Mucosa of rectum (tissue), 2 donors: ENCODE results near the gene KLRC3.
"Not testable (repeated sequence)": the region's sequence is repeated elsewhere in the genome, so short reads cannot be mapped to it uniquely, and the experiment has no call there.

Source experiments
- H3K27ac ChIP-seq, 2 donors: one replicate each; pipeline ENCODE4 v1.7.0; 2013; ENCODE audit warnings: inconsistent platforms in 2 of 2, low read depth in 2 of 2, low read length in 2 of 2
- H3K27me3 ChIP-seq, 2 donors: one replicate each; pipeline ENCODE4 v1.7.0; 2013; ENCODE audit warnings: low read length in 2 of 2; ENCODE audit not compliant: control insufficient read depth in 2 of 2, insufficient read depth in 2 of 2
- H3K36me3 ChIP-seq, 2 donors: one replicate each; pipeline ENCODE4 v1.7.0; 2013; ENCODE audit warnings: low read length in 2 of 2; ENCODE audit not compliant: control insufficient read depth in 2 of 2, insufficient read depth in 2 of 2
- H3K4me1 ChIP-seq, 2 donors: one replicate each; pipeline ENCODE4 v1.7.0; 2013; ENCODE audit warnings: low read length in 2 of 2, mild to moderate bottlenecking in 1 of 2; ENCODE audit not compliant: control insufficient read depth in 2 of 2, insufficient read depth in 2 of 2
- H3K4me3 ChIP-seq, 2 donors: one replicate each; pipeline ENCODE4 v1.7.0; 2013; ENCODE audit warnings: low read length in 2 of 2
- H3K9ac ChIP-seq, 2 donors: one replicate each; pipeline ENCODE4 v1.7.0; 2013; ENCODE audit warnings: low read length in 2 of 2, low read depth in 1 of 2, mild to moderate bottlenecking in 1 of 2
- H3K9me3 ChIP-seq, 2 donors: one replicate each; pipeline ENCODE4 v1.7.0; 2013; ENCODE audit warnings: low read length in 2 of 2; ENCODE audit not compliant: control insufficient read depth in 2 of 2
- donor health status: healthy.
- donor health status: Normal muscosa, but diverticular disease.

The KLRC3 gene

DNA sequence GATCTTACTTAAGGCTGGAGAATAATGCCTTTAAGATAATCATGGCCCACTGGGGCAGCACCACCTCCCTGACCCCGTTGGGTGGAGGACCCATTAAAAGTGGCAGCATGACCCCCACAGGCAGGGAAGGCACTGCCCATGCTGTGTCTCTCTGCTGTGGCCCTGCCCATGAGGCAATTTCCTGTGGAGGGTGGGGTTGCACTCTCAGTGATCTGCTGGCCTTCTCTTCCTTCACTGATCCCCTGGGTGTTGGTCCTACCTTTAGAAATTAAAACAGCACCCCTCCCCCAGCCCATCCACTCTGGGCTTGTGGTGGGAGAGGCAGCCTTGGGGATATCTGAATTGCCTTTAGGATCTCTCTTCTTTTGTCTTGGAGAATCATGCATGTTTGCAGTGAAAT is 47.8 kb downstream of the KLRC3 start:
- Histone ChIP-seq H3K27ac (peak overlapping the region; percentile 82 to 83), H3K9ac (peak overlapping the region in 1 of 2 donors; percentile 5), H3K4me3 (peak overlapping the region; percentile 0 to 48), H3K36me3 (no peaks in the 10 kb centered on the region), H3K4me1 (peaks cover 7 to 9% of the 10 kb centered on the region in 2 donors), H3K9me3 (no peaks in the 10 kb centered on the region), H3K27me3 (no peaks in the 10 kb centered on the region)

DNA sequence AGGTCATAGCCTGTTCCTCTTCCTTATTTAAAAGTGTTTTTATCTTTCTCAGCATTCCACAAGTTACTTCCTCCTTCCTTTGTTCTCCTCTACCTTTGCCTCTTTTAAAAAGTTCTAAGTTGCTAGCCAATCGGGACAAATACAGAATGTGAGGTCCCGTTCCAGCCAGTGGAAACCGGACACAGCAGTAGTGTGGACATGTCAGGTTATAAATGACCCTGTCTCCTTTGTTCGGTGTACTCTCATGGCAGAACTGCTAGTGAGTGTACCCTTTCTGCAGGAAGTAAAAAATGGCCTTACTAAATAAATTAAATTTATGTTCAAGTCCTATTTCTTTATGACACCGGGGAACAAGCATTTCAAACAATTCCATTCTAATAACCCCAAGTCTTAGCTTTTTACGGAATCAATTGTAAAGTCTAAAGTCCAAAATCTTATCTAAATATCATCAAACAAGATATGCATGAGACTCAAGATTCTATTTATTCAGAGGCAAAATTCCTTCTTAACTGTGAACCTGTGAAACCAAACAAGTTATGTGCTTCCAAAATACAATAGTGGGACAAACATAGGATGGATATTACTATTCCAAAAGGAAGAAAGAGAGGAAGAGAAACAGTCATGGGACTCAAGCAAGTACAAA is 48.4 kb downstream of the KLRC3 start:
- Histone ChIP-seq H3K27ac (peak overlapping the region; percentile 82 to 83), H3K4me3 (peak overlapping the region; percentile 0 to 48)
- not testable (repeated sequence) for H3K9me3 ChIP-seq, H3K27me3 ChIP-seq, H3K9ac ChIP-seq, H3K36me3 ChIP-seq, H3K4me1 ChIP-seq

DNA sequence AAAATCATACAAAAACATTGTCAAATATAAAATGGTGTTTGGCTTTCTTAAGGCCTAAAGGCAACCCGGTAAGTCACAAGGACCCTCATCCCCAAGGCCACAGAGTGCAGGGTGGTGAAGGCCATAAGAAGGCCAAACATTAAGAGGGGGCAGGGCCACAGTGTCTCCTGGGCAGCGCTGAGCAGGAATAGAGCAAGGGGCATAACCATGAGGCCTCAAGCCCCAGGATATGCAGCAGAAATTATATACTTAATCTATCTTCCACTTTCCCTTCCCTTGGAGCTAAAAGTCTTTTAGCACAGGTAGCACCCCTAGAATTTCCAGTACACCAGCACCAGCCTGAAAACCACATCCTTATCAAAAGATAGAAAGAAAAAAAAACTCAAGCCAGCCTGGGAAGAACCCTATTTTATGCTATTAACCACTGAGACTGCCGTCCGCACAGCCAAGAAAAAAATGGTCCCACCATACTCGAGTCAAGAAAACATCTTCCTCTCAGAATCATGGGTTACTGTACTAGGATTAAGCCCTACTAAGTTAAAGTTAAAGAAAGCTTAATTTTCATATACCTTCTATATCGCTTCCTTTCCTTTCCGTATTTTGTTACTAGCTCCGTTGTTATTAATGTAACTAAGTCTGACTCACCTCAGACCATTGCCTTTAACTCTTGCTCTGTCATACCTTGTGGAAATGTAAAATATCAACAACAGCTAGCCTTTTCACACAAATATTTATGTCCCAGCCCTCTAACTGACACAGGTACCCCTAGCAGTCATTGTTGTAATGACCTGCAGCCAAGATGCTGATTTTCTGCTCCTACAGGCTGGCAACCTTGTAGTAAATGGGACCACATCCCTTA is 50.6 kb downstream of the KLRC3 start:
- H3K27me3 ChIP-seq = no peaks in the 10 kb centered on the region
- H3K36me3 ChIP-seq = no peaks in the 10 kb centered on the region
- no peaks in the 10 kb centered on the region for H3K9me3 ChIP-seq
- no peak overlapping the region for H3K9ac ChIP-seq
- no peak overlapping the region for H3K4me3 ChIP-seq
- H3K4me1 ChIP-seq = peaks cover 23 to 26% of the 10 kb centered on the region in 2 donors
- no peak overlapping the region for H3K27ac ChIP-seq

DNA sequence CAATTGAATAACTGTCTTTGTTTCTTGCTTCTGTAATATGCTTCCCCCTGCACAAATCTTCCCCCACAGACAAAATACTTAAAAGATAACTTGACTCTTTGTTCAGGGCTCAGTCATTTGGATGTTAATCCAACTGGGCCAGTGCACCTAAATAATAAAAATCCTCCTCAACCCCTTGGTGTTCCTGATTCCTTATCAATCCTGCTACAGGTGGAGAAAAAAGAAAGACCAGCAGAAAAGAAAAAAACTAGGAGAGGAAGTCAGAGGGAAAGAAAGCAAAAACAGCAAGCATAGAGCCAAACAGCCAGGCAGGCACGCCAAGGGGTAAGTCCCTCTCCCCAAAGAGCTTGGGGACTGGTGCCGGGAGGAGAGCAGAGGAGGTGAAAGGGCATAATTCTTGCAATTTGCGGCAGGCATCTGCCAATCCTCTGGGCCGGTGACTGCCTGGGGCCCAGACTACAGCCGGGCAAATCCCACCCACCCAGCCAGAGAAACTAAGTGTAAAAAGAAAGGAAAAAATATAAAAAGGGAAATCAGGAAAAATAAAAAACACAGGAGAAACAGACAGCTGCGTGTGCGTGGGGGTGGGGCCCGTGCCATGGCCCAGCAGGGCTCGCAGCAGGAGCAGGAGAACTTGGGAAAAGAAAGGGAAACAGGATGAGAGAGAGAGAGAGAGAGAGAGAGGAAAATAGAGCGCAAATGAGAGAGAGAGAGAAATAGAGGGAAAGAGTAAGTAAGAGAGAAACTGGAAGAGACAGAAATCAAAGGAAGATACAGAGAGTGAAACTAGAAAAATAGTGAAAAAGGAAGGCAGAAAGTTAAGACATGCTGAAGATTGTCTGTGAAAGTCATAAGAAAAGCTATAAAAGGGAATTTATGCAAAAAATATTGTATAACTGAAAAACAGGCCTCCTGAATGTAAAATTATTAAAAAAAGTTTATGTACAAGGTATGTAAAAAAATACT is 51.9 kb downstream of the KLRC3 start:
- Histone ChIP-seq H3K4me3 (no peak overlapping the region), H3K27ac (no peak overlapping the region), H3K4me1 (peaks cover 32 to 35% of the 10 kb centered on the region in 2 donors), H3K36me3 (no peaks in the 10 kb centered on the region), H3K9me3 (no peaks in the 10 kb centered on the region), H3K9ac (no peak overlapping the region), H3K27me3 (no peaks in the 10 kb centered on the region)

DNA sequence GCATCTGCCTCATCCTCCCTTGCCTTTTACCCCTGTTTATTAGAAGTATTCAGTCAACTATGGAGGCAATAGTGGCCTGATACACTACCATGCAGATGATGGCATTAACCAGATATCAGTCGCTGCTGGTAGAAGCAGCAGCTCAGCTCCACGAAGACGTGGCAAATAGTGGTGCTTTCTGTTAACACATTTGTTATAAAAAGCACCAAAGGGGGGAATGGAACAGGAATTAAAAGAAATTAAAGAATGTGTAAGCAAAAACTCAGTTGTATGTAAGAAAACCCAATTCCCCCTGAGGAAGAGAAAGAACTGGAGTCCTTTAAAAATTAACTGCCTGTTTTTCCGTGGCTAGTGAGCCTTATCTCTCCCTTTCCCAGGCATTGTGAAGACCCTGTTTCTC is 52.7 kb downstream of the KLRC3 start:
- not testable (repeated sequence) for H3K27ac ChIP-seq, H3K9ac ChIP-seq, H3K4me3 ChIP-seq, H3K9me3 ChIP-seq, H3K36me3 ChIP-seq, H3K27me3 ChIP-seq
- peaks cover 36% of the 10 kb centered on the region in 2 donors for H3K4me1 ChIP-seq

DNA sequence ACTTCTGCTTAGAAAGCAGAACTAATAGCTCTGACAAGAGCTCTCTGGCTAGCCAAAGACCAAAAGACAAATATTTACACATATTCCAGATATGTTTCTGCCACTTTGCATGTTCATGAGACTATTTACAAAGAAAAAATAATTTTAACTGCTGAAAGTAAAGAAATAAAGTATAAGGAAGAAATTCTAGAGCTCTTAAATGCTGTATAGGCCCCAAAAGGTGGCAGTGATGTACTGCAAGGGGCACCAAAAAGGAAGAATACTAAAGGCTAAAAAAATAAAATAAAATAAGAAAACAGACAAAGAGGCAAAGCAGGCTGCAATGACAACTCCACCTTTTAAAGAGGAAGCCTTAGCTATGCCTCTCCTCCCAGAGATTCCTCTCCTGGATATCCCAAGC is 53.5 kb downstream of the KLRC3 start:
- H3K9ac ChIP-seq = peak overlapping the region in 1 of 2 donors; percentile 16
- peaks cover 32 to 35% of the 10 kb centered on the region in 2 donors for H3K4me1 ChIP-seq

DNA sequence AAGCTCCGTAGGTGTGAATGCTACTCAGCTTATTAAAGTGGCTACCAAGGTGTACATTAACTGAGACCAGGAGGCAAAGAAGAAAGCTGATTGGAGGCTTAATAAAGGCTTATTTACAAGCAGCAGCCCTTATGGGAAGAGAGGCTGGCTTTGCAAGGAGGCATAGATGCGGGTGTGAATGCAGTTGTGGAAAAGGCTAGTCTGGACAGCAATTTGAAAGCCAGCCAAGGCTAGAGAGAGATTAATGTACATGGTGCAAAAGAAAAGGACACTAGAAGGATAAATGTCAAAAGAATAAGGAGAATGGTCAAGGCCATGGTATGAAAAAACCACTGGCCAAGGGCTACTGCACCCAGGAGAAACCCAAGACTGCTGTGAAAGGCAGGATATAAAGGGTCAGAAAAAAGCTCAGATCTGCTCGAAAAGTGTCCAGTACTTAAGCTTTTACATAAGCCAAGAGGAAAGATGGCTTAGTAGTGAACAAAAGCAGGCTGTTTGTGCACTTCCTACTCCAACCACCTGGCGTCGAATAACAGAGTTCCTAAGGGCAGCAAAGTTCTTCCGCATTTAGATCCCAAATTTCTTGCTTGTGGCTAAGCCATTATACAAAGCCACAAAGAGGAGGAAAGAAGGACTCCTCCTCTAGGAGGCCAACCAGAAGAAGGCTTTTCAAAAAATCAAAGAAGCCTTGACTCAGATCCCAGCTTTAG is 54.5 kb downstream of the KLRC3 start:
- Histone ChIP-seq H3K4me1 (peaks cover 32 to 35% of the 10 kb centered on the region in 2 donors), H3K27ac (peak overlapping the region; percentile 88 to 98), H3K9ac (peak overlapping the region in 1 of 2 donors; percentile 96), H3K36me3 (no peaks in the 10 kb centered on the region), H3K9me3 (no peaks in the 10 kb centered on the region), H3K4me3 (peak overlapping the region; percentile 90 to 92), H3K27me3 (no peaks in the 10 kb centered on the region)

More for the DNA sequence above, 53.5 kb downstream of the KLRC3 start:
- Histone ChIP-seq H3K4me3 (no peak overlapping the region), H3K27ac (peak overlapping the region in 1 of 2 donors; percentile 98), H3K36me3 (no peaks in the 10 kb centered on the region), H3K27me3 (no peaks in the 10 kb centered on the region), H3K9me3 (no peaks in the 10 kb centered on the region)

DNA sequence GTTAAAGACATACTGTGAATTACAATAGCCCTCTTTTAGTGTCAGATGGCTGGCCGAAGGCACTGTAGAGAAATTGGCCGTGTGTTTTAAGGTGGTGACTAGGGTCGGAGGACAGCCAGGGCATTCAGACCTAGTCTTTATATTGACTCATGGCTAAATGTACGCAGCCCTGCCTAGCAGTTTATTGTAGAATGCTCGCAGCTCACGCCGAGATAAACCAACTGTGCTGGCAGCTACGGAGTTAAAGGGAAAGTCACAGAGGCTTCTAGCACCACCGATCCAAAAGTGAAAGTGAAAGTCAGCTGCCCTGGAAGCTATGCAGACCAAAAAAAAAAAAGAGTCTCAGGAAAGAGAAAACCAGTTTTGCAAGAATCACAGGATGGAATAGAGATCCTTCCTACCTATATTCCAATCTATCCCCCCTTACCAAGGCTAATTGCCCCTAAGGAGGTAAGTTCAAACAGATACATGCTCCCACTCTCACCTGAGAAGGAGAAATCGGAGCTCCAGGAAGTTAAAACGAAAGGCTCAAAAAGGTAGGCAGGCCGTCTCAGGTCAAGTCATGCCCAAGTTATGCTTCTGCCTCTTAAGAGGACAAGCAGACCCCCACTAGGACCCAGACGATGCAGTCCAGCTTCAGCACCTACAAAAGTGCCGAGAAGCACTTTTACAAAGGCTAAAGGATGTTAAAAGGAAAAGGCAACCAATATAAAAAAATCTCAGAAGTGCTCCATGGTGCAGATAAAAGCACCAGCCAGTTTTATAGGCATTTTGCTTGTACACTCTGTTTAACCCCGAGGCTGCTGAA is 55.4 kb downstream of the KLRC3 start:
- Histone ChIP-seq H3K27me3 (no peaks in the 10 kb centered on the region), H3K4me3 (peak overlapping the region; percentile 90 to 92), H3K4me1 (peaks cover 32 to 35% of the 10 kb centered on the region in 2 donors), H3K36me3 (no peaks in the 10 kb centered on the region), H3K9me3 (no peaks in the 10 kb centered on the region), H3K27ac (peak overlapping the region; percentile 88 to 98), H3K9ac (peak overlapping the region; percentile 74 to 96)
